WTC11 (cell line): ENCODE measurements around the gene SERGEF. TPM values are rescaled to one million over a fixed set of nuclear protein-coding genes. Genes with fewer than 3 reads are reported as not detected.

ENCODE experiments used
- ATAC-seq: fragments of 200-7000 bp; cut with Tn5 transposase; 2 replicates; pipeline ENCODE4 v1.10.0; 2021; ENCODE audit warnings: mild to moderate bottlenecking, moderate library complexity
- CTCF ChIA-PET: fragments of 300-600 bp; sonication (Branson Sonifier 250); formaldehyde crosslinking; loops from one replicate; lab custom pipeline; 2021; ENCODE audit warnings: antibody characterized with exemption; lab: Charles Lee
- POLR2A ChIA-PET: fragments of 350-600 bp; sonication (Branson Sonifier 250); formaldehyde crosslinking; loops from one replicate; lab custom pipeline; 2021; ENCODE audit warnings: antibody characterized with exemption; lab: Charles Lee
- DNase-seq: peaks from one replicate; pipeline ENCODE4 v3.0.0; 2021; ENCODE audit warnings: low spot score
- H3K27ac Mint-ChIP-seq: 2 replicates; pipeline ENCODE4 v1.8.0; 2021; ENCODE audit warnings: mixed read lengths
- H3K27me3 Mint-ChIP-seq: 2 replicates; pipeline ENCODE4 v1.8.0; 2021; ENCODE audit warnings: low read depth, mild to moderate bottlenecking, moderate library complexity, mixed read lengths
- H3K36me3 Mint-ChIP-seq: 2 replicates; pipeline ENCODE4 v1.8.0; 2021; ENCODE audit warnings: mixed read lengths
- H3K4me1 Mint-ChIP-seq: 2 replicates; pipeline ENCODE4 v1.8.0; 2022; ENCODE audit warnings: mixed read lengths
- H3K4me3 Mint-ChIP-seq: 2 replicates; pipeline ENCODE4 v1.8.0; 2021; ENCODE audit warnings: mild to moderate bottlenecking, moderate library complexity, mixed read lengths
- H3K9me3 Mint-ChIP-seq: 2 replicates; pipeline ENCODE4 v1.8.0; 2021; ENCODE audit warnings: mixed read lengths
- ATF6 ChIP-seq: sonication (generic); formaldehyde crosslinking; IDR thresholded peaks from 2 replicates; pipeline ENCODE4 v1.8.1; 2023; ENCODE audit warnings: mild to moderate bottlenecking, missing genetic modification reagents
- EMX1 ChIP-seq: fragments of 250-450 bp; sonication (Bioruptor Pico); IDR thresholded peaks from 2 replicates; pipeline ENCODE4 v1.8.0; 2021; ENCODE audit warnings: mild to moderate bottlenecking
- HMGXB4 ChIP-seq: sonication (generic); formaldehyde crosslinking; IDR thresholded peaks from 2 replicates; pipeline ENCODE4 v1.8.1; 2023; ENCODE audit warnings: mild to moderate bottlenecking, moderate library complexity, missing genetic modification reagents
- IRF2 ChIP-seq: sonication (generic); formaldehyde crosslinking; IDR thresholded peaks from 2 replicates; pipeline ENCODE4 v1.8.0; 2022; ENCODE audit warnings: low read depth, missing genetic modification reagents, borderline replicate concordance
- NFATC4 ChIP-seq: fragments of 250-450 bp; sonication (Bioruptor Pico); IDR thresholded peaks from 2 replicates; pipeline ENCODE4 v1.9.0; 2021; ENCODE audit warnings: mild to moderate bottlenecking
- NR1H2 ChIP-seq: sonication (generic); formaldehyde crosslinking; IDR thresholded peaks from 2 replicates; pipeline ENCODE4 v1.9.0; 2021; ENCODE audit warnings: mild to moderate bottlenecking, moderate library complexity, missing genetic modification reagents
- NR2C2 ChIP-seq: sonication (generic); formaldehyde crosslinking; IDR thresholded peaks from 2 replicates; pipeline ENCODE4 v1.8.0; 2022; ENCODE audit warnings: mild to moderate bottlenecking, missing genetic modification reagents
- PRDM15 ChIP-seq: sonication (generic); formaldehyde crosslinking; IDR thresholded peaks from 2 replicates; pipeline ENCODE4 v1.8.0; 2022; ENCODE audit warnings: missing genetic modification reagents
- STAT6 ChIP-seq: sonication (generic); formaldehyde crosslinking; conservative IDR thresholded peaks from 2 replicates; pipeline ENCODE4 v1.8.1; 2023; ENCODE audit warnings: mild to moderate bottlenecking, low read depth, missing genetic modification reagents, moderate library complexity
- TCF7 ChIP-seq: sonication (generic); formaldehyde crosslinking; IDR thresholded peaks from 2 replicates; pipeline ENCODE4 v1.8.0; 2022; ENCODE audit warnings: mild to moderate bottlenecking, low read depth, missing genetic modification reagents, moderate library complexity
- TEAD1 ChIP-seq: sonication (generic); formaldehyde crosslinking; IDR thresholded peaks from 2 replicates; pipeline ENCODE4 v1.8.0; 2022; ENCODE audit warnings: mild to moderate bottlenecking, missing genetic modification reagents
- TEAD4 ChIP-seq: sonication (generic); formaldehyde crosslinking; IDR thresholded peaks from 2 replicates; pipeline ENCODE4 v1.8.0; 2022; ENCODE audit warnings: mild to moderate bottlenecking, missing genetic modification reagents
- ZNF281 ChIP-seq: sonication (generic); formaldehyde crosslinking; IDR thresholded peaks from 2 replicates; pipeline ENCODE4 v1.8.0; 2023; ENCODE audit warnings: mild to moderate bottlenecking, missing genetic modification reagents
- ZNF416 ChIP-seq: fragments of 250-450 bp; sonication (Bioruptor Pico); IDR thresholded peaks from 2 replicates; pipeline ENCODE4 v1.9.0; 2021; ENCODE audit warnings: mild to moderate bottlenecking, inconsistent platforms
- total RNA-seq: library from RNA; stranded (reverse); gene quantifications from 3 replicates; pipeline ENCODE4 v1.2.3, GENCODE V29; 2021

Gene SERGEF
- total RNA-seq, 1 experiment from 2014 or later = 35.5 TPM

GRCh38 chr11:17898071-17898470 is 114.8 kb downstream of the SERGEF start:
- Mint-ChIP-seq H3K4me1 (peaks cover 9% of the 10 kb centered on the region), H3K36me3 (no peaks in the 10 kb centered on the region)

GRCh38 chr11:17897495-17897894 is 115.4 kb downstream of the SERGEF start:
- Mint-ChIP-seq H3K27me3 (no peaks in the 10 kb centered on the region), H3K4me1 (peaks cover 9% of the 10 kb centered on the region), H3K27ac (no peak overlapping the region), H3K4me3 (no peak overlapping the region), H3K36me3 (no peaks in the 10 kb centered on the region), H3K9me3 (no peaks in the 10 kb centered on the region)
- CTCF ChIA-PET = interaction anchor here (0.6 to 1.2 kb wide), 5 partner anchors 9 to 131 kb away, joined by 3 to 7 read pairs (median 4); no protein-coding TSS in a partner anchor
- DNase-seq = no peak
- no peak for ATAC-seq
- POLR2A ChIA-PET = no interaction called here
- TF ChIP-seq PRDM15 (CRISPR knock-in tag) (no peak), IRF2 (no peak), EMX1 (no peak), STAT6 (no peak), TCF7 (no peak), TEAD4 (CRISPR knock-in tag) (no peak), NR2C2 (CRISPR knock-in tag) (no peak), HMGXB4 (no peak), TEAD1 (no peak), NR1H2 (CRISPR knock-in tag) (no peak), NFATC4 (CRISPR knock-in tag) (no peak)

More at GRCh38 chr11:17898071-17898470, 114.8 kb downstream of the SERGEF start:
- H3K27ac Mint-ChIP-seq = no peak overlapping the region
- no peak for TF ChIP-seq ZNF416 (CRISPR knock-in tag)
- no peak for TF ChIP-seq ZNF281
- no peak for TF ChIP-seq ATF6 (CRISPR knock-in tag)
- TF ChIP-seq, all 79 proteins: peak for 0
- ChIA-PET POLR2A (no interaction called here), CTCF (interaction anchor here (0.6 to 2.4 kb wide), 7 partner anchors 8 to 167 kb away, joined by 3 to 13 read pairs (median 5); no protein-coding TSS in a partner anchor)
- no peaks in the 10 kb centered on the region for H3K27me3 Mint-ChIP-seq
- no peaks in the 10 kb centered on the region for H3K9me3 Mint-ChIP-seq
- DNase-seq = no peak
- no peak for ATAC-seq
- H3K4me3 Mint-ChIP-seq = no peak overlapping the region
